PFSK-1 (cell line): ENCODE results near the gene SERPINI1.

Experiments used
- FOXP2 ChIP-seq: optimal IDR thresholded peaks from 2 replicates; pipeline ENCODE3; 2011; ENCODE audit warnings: borderline replicate concordance, control low read depth, inconsistent platforms; ENCODE audit not compliant: insufficient read depth; ENCODE audit errors: extremely low read length, extremely low read depth
- POLR2AphosphoS5 ChIP-seq: IDR thresholded peaks from 2 replicates; pipeline ENCODE4 v1.6.1; 2012; ENCODE audit warnings: low read depth, mild to moderate bottlenecking, control low read depth, low read length, moderate library complexity
- SIN3A ChIP-seq: IDR thresholded peaks from 2 replicates; pipeline ENCODE4 v1.6.1; 2012; ENCODE audit warnings: mild to moderate bottlenecking, low read length, moderate library complexity, borderline replicate concordance; ENCODE audit not compliant: insufficient read depth
- TAF1 ChIP-seq: IDR thresholded peaks from 2 replicates; pipeline ENCODE4 v1.6.1; 2012; ENCODE audit warnings: low read length, control low read depth, borderline replicate concordance; ENCODE audit not compliant: insufficient read depth
- TF ChIP-seq, protein P1 (sequence below), 2 experiments: IDR thresholded peaks; 2 replicates each; pipeline versions ENCODE4 v1.6.1 to v1.8.0; 2011 to 2012; ENCODE audit warnings: low read depth in 2 of 2, low read length in 2 of 2, control low read depth in 1 of 2, inconsistent platforms in 1 of 2, mild to moderate bottlenecking in 1 of 2, moderate library complexity in 1 of 2; ENCODE audit not compliant: insufficient read depth in 1 of 2

Gene SERPINI1

DNA sequence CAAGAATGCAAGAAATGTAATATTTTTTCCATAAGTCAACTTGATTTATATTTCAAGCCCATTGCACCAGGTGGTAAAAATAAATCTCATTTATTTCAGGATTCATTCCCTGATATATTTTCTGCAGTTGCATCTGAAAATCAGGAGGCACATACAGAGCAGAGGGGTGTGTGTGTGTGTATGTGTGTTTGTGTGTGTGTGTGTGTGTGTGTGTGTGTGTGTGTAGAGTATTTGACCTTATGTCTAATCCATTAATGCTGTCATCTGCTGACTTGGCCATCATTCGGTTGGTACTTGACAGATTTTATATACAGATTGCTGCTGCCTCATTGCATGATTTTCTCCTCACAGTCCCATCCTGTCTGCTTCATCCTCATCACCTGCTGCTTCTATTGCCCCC, 118.5 kb downstream of the SERPINI1 start:
- no peak for TF ChIP-seq FOXP2

- TF ChIP-seq FOXP2 (no peak), SIN3A (no peak)
These were observed 119.3 kb downstream of the SERPINI1 start for GRCh38 chr3:167854846-167855245.

- TF ChIP-seq POLR2AphosphoS5 = no peak
- no peak for TF ChIP-seq SIN3A
- TF ChIP-seq FOXP2 = no peak
- TF ChIP-seq, protein P1, sequence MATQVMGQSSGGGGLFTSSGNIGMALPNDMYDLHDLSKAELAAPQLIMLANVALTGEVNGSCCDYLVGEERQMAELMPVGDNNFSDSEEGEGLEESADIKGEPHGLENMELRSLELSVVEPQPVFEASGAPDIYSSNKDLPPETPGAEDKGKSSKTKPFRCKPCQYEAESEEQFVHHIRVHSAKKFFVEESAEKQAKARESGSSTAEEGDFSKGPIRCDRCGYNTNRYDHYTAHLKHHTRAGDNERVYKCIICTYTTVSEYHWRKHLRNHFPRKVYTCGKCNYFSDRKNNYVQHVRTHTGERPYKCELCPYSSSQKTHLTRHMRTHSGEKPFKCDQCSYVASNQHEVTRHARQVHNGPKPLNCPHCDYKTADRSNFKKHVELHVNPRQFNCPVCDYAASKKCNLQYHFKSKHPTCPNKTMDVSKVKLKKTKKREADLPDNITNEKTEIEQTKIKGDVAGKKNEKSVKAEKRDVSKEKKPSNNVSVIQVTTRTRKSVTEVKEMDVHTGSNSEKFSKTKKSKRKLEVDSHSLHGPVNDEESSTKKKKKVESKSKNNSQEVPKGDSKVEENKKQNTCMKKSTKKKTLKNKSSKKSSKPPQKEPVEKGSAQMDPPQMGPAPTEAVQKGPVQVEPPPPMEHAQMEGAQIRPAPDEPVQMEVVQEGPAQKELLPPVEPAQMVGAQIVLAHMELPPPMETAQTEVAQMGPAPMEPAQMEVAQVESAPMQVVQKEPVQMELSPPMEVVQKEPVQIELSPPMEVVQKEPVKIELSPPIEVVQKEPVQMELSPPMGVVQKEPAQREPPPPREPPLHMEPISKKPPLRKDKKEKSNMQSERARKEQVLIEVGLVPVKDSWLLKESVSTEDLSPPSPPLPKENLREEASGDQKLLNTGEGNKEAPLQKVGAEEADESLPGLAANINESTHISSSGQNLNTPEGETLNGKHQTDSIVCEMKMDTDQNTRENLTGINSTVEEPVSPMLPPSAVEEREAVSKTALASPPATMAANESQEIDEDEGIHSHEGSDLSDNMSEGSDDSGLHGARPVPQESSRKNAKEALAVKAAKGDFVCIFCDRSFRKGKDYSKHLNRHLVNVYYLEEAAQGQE (IDR thresholded peaks at IDR 0.05; ENCODE audit: insufficient read depth in 1 of 2, low read depth in 2 of 2, low read length in 2 of 2) = no peak
- TF ChIP-seq TAF1 = no peak
These were observed 119.8 kb downstream of the SERPINI1 start for GRCh38 chr3:167855306-167855705.

DNA sequence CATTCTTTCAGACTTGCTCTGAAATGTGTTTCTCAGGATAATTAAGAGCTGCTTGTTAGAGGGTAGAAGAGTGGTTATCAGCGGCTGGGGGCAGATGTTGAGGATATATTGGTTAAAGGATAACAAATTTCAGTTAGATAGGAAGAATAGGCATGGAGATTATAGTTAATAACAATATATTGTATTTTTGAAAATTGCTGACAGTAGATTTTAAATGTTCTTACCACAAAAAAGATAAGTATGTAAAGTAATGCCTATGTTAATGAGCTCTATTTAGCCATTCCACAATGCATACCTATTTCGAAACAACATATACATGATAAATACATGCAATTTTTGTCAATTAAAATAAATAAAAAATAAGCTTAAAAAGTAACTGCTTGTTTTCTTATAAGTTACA, 123.3 kb downstream of the SERPINI1 start:
- TF ChIP-seq TAF1 (no peak), POLR2AphosphoS5 (no peak), SIN3A (no peak), FOXP2 (no peak)
- TF ChIP-seq, protein P1 (IDR thresholded peaks at IDR 0.05; ENCODE audit: insufficient read depth in 1 of 2, low read depth in 2 of 2, low read length in 2 of 2) = no peak

DNA sequence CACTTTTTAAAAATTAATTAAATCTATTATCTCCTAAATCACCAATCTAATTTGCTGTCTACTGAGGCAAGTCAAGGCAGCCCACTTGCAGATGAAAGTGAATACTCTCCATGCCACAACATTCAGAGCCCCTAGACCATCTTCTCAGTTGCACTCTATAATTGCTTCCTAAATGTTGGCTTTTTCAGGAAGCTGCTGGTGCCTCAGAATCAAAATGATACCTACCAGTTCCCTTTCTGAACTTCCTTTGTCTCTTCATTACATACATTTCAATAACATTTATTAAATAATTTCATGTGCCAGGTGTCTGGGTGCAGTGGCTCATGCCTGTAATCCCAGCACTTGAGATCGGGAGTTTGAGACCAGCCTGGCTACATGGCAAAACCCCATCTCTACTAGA, 124.1 kb downstream of the SERPINI1 start:
- no peak for TF ChIP-seq SIN3A
- no peak for TF ChIP-seq TAF1
- no peak for TF ChIP-seq POLR2AphosphoS5
- TF ChIP-seq, protein P1 (IDR thresholded peaks at IDR 0.05; ENCODE audit: insufficient read depth in 1 of 2, low read depth in 2 of 2, low read length in 2 of 2) = no peak
- TF ChIP-seq FOXP2 = no peak

DNA sequence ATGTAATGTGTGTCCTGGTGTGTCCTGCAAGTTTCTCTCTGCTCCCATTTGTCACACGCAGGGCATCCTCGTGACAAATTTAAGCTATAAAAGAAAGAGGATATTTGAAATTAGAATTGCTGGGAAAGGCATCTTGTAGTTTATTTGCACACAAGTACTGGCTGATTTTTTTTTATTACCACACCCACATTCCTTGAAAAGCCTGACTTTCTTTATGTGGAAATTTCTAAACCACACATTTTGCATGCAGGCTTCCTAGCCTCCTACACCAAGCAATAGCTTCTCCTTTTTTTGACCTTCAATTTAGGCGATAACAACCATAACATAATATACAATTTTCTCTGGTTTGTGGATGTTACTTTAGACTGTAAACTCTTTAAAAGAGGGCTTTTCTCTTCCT, 126.1 kb downstream of the SERPINI1 start:
- TF ChIP-seq SIN3A = no peak
- TF ChIP-seq, protein P1 (IDR thresholded peaks at IDR 0.05; ENCODE audit: insufficient read depth in 1 of 2, low read depth in 2 of 2, low read length in 2 of 2) = no peak
- TF ChIP-seq POLR2AphosphoS5 = no peak
- no peak for TF ChIP-seq TAF1
- TF ChIP-seq FOXP2 = no peak
